A549 (cell line): ENCODE results near the gene HTRA2. TPM values are rescaled to one million over a fixed set of nuclear protein-coding genes. Genes with fewer than 3 reads are reported as not detected.

Experiments used
- ATAC-seq, 2 experiments: fragments of 200-7000 bp in 1 of 2; fragments of >200 bp in 1 of 2; cut with Nextera tagmentation in 1 of 2; cut with Tn5 transposase in 1 of 2; 3 replicates each; pipeline versions ENCODE4 v1.8.0 to v1.9.1; 2018 to 2020; ENCODE audit warnings: mild to moderate bottlenecking in 1 of 2, moderate library complexity in 1 of 2
- CTCF ChIA-PET: fragments of 300-600 bp; sonication (Branson Sonifier 250); formaldehyde crosslinking; extraction: SDS; loops from one replicate; lab custom pipeline; 2021; ENCODE audit warnings: antibody characterized with exemption, inconsistent platforms; lab: Yijun Ruan, JAX
- POLR2A ChIA-PET: fragments of 350-600 bp; formaldehyde crosslinking; extraction: SDS; loops from one replicate; lab custom pipeline; 2021; ENCODE audit warnings: antibody characterized with exemption, inconsistent platforms; lab: Yijun Ruan, JAX
- DNase-seq, 2 experiments: peaks; one replicate each; pipeline versions ENCODE4 v3.0.0 to v3.0.0-alpha.2; 2011 to 2016; ENCODE audit warnings: low read depth in 1 of 2, low spot score in 1 of 2
- FAIRE-seq: peaks from 2 replicates; lab custom pipeline; 2011; peaks lifted over from hg19 to GRCh38; lab: Jason Lieb, UNC
- H3K27ac ChIP-seq, 2 experiments: fragments of >200 bp; sonication (Bioruptor Twin); formaldehyde crosslinking; 3 replicates each; pipeline ENCODE4 v1.5.1; 2016 to 2017
- H3K4me1 ChIP-seq: fragments of >200 bp; sonication (Bioruptor Twin); formaldehyde crosslinking; 3 replicates; pipeline ENCODE4 v1.6.1; 2016
- H3K4me2 ChIP-seq: fragments of >200 bp; sonication (Bioruptor Twin); formaldehyde crosslinking; 3 replicates; pipeline ENCODE4 v1.6.1; 2016
- H3K4me3 ChIP-seq: fragments of >200 bp; sonication (Bioruptor Twin); formaldehyde crosslinking; 3 replicates; pipeline ENCODE4 v1.5.1; 2016
- H3K9me3 ChIP-seq: fragments of >200 bp; sonication (Bioruptor Twin); formaldehyde crosslinking; 3 replicates; pipeline ENCODE4 v1.6.1; 2016
- BHLHE40 ChIP-seq: IDR thresholded peaks from 2 replicates; pipeline ENCODE4 v1.6.1; 2012; ENCODE audit warnings: low read depth, low read length, inconsistent platforms
- CBX2 ChIP-seq: fragments of 200-600 bp; sonication (generic); IDR thresholded peaks from 2 replicates; pipeline ENCODE4 v1.6.1; 2016; ENCODE audit warnings: low read depth, mild to moderate bottlenecking, borderline replicate concordance
- EHMT2 ChIP-seq: fragments of 200-600 bp; sonication (generic); IDR thresholded peaks from 2 replicates; pipeline ENCODE4 v1.6.1; 2016; ENCODE audit warnings: antibody characterized with exemption, low read depth, mild to moderate bottlenecking, moderate library complexity
- EP300 ChIP-seq, 2 experiments: fragments of >200 bp; sonication (Bioruptor Twin); formaldehyde crosslinking; IDR thresholded peaks; 2 replicates in 1 of 2; 3 replicates in 1 of 2; pipeline ENCODE4 v1.6.1; 2016 to 2017
- ESRRA ChIP-seq: fragments of 150-350 bp; IDR thresholded peaks from 2 replicates; pipeline ENCODE4 v1.6.1; 2014; ENCODE audit warnings: mild to moderate bottlenecking, low read length, borderline replicate concordance
- FOSB ChIP-seq: fragments of 250-450 bp; sonication (Bioruptor Pico); IDR thresholded peaks from 2 replicates; pipeline ENCODE4 v1.5.0; 2020; ENCODE audit warnings: mild to moderate bottlenecking, moderate library complexity
- FOSL2 ChIP-seq, 2 experiments: fragments of 450-650 bp in 1 of 2; fragments of >200 bp in 1 of 2; sonication (Bioruptor Twin) in 1 of 2; formaldehyde crosslinking; IDR thresholded peaks; 2 replicates each; pipeline versions ENCODE4 v1.5.0 to v1.6.1; 2016 to 2020; ENCODE audit warnings: mild to moderate bottlenecking in 1 of 2, moderate library complexity in 1 of 2
- HOXA7 ChIP-seq: fragments of 250-450 bp; sonication (Bioruptor Pico); IDR thresholded peaks from 2 replicates; pipeline ENCODE4 v1.5.0; 2020; ENCODE audit warnings: mild to moderate bottlenecking, moderate library complexity
- HOXB13 ChIP-seq: fragments of 250-450 bp; sonication (Bioruptor Pico); IDR thresholded peaks from 2 replicates; pipeline ENCODE4 v1.5.0; 2020; ENCODE audit warnings: low read depth, mild to moderate bottlenecking, moderate library complexity
- HOXB5 ChIP-seq: fragments of 250-450 bp; sonication (Bioruptor Pico); IDR thresholded peaks from 2 replicates; pipeline ENCODE4 v1.5.0; 2020; ENCODE audit warnings: mild to moderate bottlenecking, moderate library complexity
- NFE2L2 ChIP-seq: fragments of 150-350 bp; conservative IDR thresholded peaks from 2 replicates; pipeline ENCODE4 v1.6.1; 2014; ENCODE audit warnings: low read length
- NPAS2 ChIP-seq: fragments of 250-450 bp; sonication (Bioruptor Pico); IDR thresholded peaks from 2 replicates; pipeline ENCODE4 v1.8.0; 2022; ENCODE audit warnings: mild to moderate bottlenecking, moderate library complexity, borderline replicate concordance
- PHF8 ChIP-seq: fragments of 200-600 bp; sonication (generic); IDR thresholded peaks from 2 replicates; pipeline ENCODE4 v1.6.1; 2016; ENCODE audit warnings: low read depth, mild to moderate bottlenecking, antibody characterized with exemption, moderate library complexity, borderline replicate concordance
- POLR2A ChIP-seq: IDR thresholded peaks from 2 replicates; pipeline ENCODE4 v1.6.1; 2012; ENCODE audit warnings: mild to moderate bottlenecking, low read length
- RARB ChIP-seq: fragments of 250-450 bp; sonication (Bioruptor Pico); IDR thresholded peaks from 2 replicates; pipeline ENCODE4 v1.8.0; 2021; ENCODE audit warnings: mild to moderate bottlenecking, moderate library complexity
- RNF2 ChIP-seq: fragments of 200-600 bp; sonication (generic); IDR thresholded peaks from 2 replicates; pipeline ENCODE4 v1.6.1; 2016; ENCODE audit warnings: low read depth, mild to moderate bottlenecking, antibody characterized with exemption, moderate library complexity, borderline replicate concordance
- SMC3 ChIP-seq: fragments of >200 bp; sonication (Bioruptor Twin); formaldehyde crosslinking; IDR thresholded peaks from 3 replicates; pipeline ENCODE4 v1.6.1; 2018; ENCODE audit warnings: inconsistent platforms
- SREBF2 ChIP-seq: fragments of 450-650 bp; IDR thresholded peaks from 2 replicates; pipeline ENCODE4 v1.6.1; 2014; ENCODE audit warnings: mild to moderate bottlenecking, moderate library complexity
- TFCP2L1 ChIP-seq: fragments of 250-450 bp; sonication (Bioruptor Pico); IDR thresholded peaks from 2 replicates; pipeline ENCODE4 v1.5.0; 2021; ENCODE audit warnings: mild to moderate bottlenecking
- ZC3H11A ChIP-seq: fragments of 450-650 bp; IDR thresholded peaks from 2 replicates; pipeline ENCODE4 v1.6.1; 2014; ENCODE audit warnings: antibody characterized with exemption, mild to moderate bottlenecking
- ZFP36 ChIP-seq: fragments of 450-650 bp; IDR thresholded peaks from 2 replicates; pipeline ENCODE4 v1.6.1; 2014; ENCODE audit warnings: borderline replicate concordance; ENCODE audit not compliant: partially characterized antibody
- WGBS: methylation state at CpG from one replicate; pipeline ENCODE4 v1.1.6; 2017; ENCODE audit errors: missing lambda C conversion rate; 5-methylcytosine and 5-hydroxymethylcytosine counted together
- polyA plus RNA-seq, 4 experiments: library from polyadenylated mRNA; depleted of rRNA in 3 of 4; stranded (reverse); fragments of >200 nt; fragmentation: RNase III in 1 of 4; extraction: RNeasy Plus Mini Kit Qiagen cat#74134 plus additional on column Dnase treatment in 1 of 4; gene quantifications; 2 replicates in 3 of 4; 3 replicates in 1 of 4; pipeline ENCODE4 v1.2.3, GENCODE V29; 2011 to 2017
- TF ChIP-seq, protein P1 (sequence below): IDR thresholded peaks from 2 replicates; pipeline ENCODE4 v1.6.1; 2012
- TF ChIP-seq, protein P2 (sequence below): fragments of >200 bp; sonication (Bioruptor Twin); formaldehyde crosslinking; IDR thresholded peaks from 2 replicates; pipeline ENCODE4 v1.6.1; 2016

HTRA2 gene
- polyA plus RNA-seq, 2 of the 4 experiments (the other 2 are of a cell fraction) = 28.7 to 36.5 TPM

DNA sequence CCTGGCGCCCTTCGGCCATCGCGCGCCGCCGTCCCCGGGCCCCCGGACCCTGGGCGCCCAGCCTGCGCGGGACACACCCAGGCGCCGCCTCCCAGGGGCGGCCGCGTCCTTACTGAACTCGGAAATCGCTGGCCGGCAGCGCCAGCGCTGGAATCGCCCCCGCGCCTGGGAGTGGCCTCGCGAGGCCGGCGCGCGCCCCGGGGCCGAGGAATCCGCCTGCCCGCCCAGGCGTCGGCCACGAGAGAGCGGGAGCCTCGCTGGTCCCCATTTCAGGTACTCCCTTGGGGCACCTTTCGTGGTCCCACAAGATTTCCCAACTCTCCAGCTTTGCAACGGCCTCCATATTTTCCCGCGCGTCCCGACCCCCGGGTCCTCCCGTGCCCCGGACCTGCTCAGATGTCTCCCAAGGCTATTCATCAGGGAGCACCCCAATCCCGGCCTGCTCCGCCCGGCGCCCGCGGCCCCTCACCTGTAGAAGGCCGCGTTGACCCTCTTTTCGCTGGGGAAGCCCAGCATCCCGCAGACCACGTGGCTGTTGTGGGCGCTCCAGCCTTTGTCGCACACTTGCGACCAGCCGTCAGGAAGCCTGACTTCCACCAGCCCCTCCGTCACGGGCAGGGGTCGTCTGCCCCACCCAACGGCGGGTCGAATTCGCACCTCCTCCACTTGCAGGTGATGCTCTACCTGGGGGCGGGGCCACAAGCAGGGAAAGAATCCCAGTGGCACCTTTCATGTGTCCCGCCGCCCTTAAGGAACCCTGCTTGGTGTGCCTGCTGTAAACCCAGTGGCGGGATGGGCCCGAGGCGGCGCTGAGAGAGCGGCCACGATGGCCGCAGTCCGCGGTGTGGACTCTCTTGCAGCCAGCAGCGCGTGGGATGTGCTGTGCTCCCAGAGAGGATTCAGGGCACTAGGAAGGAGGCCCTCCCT, 19.4 kb downstream of the HTRA2 start (continued):
- no peak for TF ChIP-seq ZC3H11A
- TF ChIP-seq HOXB13 (CRISPR knock-in tag) = peak; percentile 29; the same call in 1 of the 2 replicates
- peak; percentile 88; the same call in 1 of the 2 replicates for TF ChIP-seq PHF8
- TF ChIP-seq EP300 (IDR thresholded peaks at IDR 0.05) = no peak
- peak; percentile 79 for TF ChIP-seq POLR2A
- 0 out of 2 replicates have a peak, but pooled peaks have one; percentile 43 for TF ChIP-seq HOXB5 (CRISPR knock-in tag)

DNA sequence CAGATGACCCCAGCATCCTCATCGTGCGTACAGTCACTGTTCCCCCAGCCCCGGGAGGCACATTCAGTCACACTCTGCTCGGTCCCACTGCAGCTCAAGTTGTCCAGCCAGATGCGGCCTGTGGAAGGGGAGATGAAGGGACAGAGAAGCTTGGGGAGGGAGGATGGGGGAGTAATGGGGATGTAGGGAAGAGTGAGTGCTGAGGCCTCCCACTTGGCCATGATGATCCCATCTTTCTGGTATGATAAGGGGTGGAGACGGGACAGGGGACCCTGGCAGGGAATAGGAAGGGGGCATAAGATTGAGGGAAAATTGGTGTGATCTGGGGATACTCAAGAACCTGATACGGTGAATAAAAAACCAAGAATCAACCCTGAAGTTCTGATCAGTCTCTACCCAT, 20.5 kb downstream of the HTRA2 start:
- Histone ChIP-seq H3K4me1 (peaks cover 19% of the 10 kb centered on the region), H3K4me2 (peak overlapping the region; percentile 99), H3K4me3 (no peak overlapping the region)
- no peak for FAIRE-seq
- TF ChIP-seq CBX2 (no peak), TFCP2L1 (CRISPR knock-in tag) (no peak), NFE2L2 (no peak), BHLHE40 (no peak), SREBF2 (no peak), ZFP36 (no peak)
- TF ChIP-seq, protein P1, sequence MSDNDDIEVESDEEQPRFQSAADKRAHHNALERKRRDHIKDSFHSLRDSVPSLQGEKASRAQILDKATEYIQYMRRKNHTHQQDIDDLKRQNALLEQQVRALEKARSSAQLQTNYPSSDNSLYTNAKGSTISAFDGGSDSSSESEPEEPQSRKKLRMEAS = no peak
- TF ChIP-seq, all 56 proteins: peak for 0
- Histone ChIP-seq H3K9me3 (no peaks in the 10 kb centered on the region), H3K27ac (no peak overlapping the region)
- ATAC-seq (no peak), DNase-seq (no peak)
- WGBS = 97% methylated on average over 7 of the region's 7 CpGs
- ChIA-PET CTCF (interaction anchor here (1.0 to 2.0 kb wide), 4 partner anchors 37 to 69 kb away, joined by 3 to 7 read pairs (median 3); partner anchors contain the start of genes CCDC142 and TTC31), POLR2A (no interaction called here)

DNA sequence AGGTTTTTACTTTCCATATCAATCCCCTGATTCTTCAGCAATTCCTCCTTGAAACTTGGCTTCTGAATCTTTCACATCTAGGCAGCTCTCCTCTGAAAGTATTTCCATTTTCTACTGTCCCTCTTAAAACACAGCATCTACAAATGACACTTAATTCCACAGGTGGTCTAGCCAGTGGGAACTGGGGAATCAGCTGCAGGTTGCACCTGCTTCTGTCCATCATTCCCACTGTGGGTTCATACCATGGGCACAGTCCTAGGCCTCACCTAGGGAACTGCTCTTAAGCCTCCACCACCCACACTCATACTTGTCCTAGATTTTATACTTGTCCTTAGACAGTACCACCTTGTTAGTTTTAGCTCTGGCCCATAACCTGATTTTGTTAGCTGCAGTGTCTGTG, 21.8 kb downstream of the HTRA2 start:
- H3K9me3 ChIP-seq = no peaks in the 10 kb centered on the region
- CTCF ChIA-PET = interaction anchor here (0.5 to 2.0 kb wide), 5 partner anchors 12 to 372 kb away, joined by 3 to 7 read pairs (median 4); partner anchors contain the start of genes CCDC142 and TTC31
- H3K27ac ChIP-seq = no peak overlapping the region
- TF ChIP-seq BHLHE40 = no peak
- H3K4me2 ChIP-seq = no peak overlapping the region
- no peak for FAIRE-seq
- POLR2A ChIA-PET = no interaction called here
- no peak overlapping the region for H3K4me3 ChIP-seq
- DNase-seq = no peak
- no peak for ATAC-seq
- H3K4me1 ChIP-seq = peaks cover 19% of the 10 kb centered on the region

DNA sequence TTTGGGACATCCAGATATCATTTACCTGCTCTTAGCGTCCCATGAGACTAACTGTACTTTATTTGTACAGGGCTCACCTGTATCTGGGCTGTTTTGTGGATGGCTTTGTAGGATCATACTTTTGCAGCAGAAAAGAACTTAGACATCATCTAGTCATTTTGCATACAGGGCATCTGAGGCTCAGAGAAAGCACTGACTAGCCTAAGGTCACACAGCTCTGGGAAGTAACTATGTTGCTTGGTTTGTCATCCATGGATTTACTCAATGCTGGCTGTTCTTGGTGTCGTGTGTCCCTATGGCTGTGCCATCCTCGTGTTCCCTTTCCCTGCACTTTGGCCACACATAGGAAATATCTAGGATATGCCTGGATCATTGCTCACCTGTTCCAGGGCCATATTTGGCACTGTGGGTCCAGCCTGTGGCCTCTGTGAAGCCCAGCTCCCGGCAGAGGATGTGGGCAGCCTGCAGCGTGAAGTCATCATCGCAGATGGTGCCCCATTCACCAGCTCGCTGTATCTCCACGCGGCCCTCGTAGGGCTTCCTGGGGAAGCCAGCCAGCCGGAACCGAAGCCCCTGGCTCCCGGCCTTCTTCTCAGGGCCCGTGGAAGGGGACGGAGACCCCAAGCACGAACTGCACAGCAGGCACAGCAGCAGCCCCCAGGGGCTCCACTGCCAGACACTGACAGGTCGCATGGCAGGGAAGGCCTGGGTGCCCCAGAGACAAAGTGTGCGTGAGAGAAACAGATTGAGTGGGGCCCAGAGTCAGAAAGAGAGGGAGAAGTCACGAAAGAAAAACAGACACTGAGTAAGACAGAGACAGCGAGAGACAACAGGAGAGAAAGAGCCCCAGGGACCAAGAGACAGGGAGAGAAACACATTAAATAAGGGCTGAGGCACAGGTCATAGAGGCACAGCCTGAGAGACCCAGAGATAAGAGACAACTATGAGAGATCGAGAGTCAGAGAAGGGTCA, 22.5 kb downstream of the HTRA2 start:
- TF ChIP-seq FOSB (no peak), EHMT2 (no peak), SMC3 (no peak), RNF2 (no peak), HOXA7 (CRISPR knock-in tag) (no peak), EP300 (IDR thresholded peaks at IDR 0.05) (no peak), ESRRA (no peak), NPAS2 (CRISPR knock-in tag) (no peak), RARB (no peak), ZFP36 (no peak), ZC3H11A (no peak), FOSL2 (IDR thresholded peaks at IDR 0.05) (no peak), FOSL2 (CRISPR knock-in tag; IDR thresholded peaks at IDR 0.05) (no peak)
- TF ChIP-seq, protein P2, sequence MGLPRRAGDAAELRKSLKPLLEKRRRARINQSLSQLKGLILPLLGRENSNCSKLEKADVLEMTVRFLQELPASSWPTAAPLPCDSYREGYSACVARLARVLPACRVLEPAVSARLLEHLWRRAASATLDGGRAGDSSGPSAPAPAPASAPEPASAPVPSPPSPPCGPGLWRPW = no peak
- TF ChIP-seq, all 56 proteins: peak for 0
- H3K9me3 ChIP-seq = no peaks in the 10 kb centered on the region
- FAIRE-seq = no peak

More for the DNA sequence above, 22.5 kb downstream of the HTRA2 start:
- ATAC-seq (no peak), DNase-seq (no peak)
- WGBS = 90% methylated on average over 21 of the region's 21 CpGs
- Histone ChIP-seq H3K27ac (no peak overlapping the region), H3K4me3 (no peak overlapping the region), H3K4me1 (peaks cover 19% of the 10 kb centered on the region), H3K4me2 (no peak overlapping the region)
- POLR2A ChIA-PET = no interaction called here
- CTCF ChIA-PET = interaction anchor here (0.5 to 8.6 kb wide), 6 partner anchors 13 to 373 kb away, joined by 3 to 63 read pairs (median 4); no protein-coding TSS in a partner anchor
